ENCODE data around the gene IRAK2. TPM values are rescaled to one million over a fixed set of nuclear protein-coding genes. Genes with fewer than 3 reads are reported as not detected.

IRAK2 gene
- total RNA-seq, 2 donors from 2014 or later, result 0.99 to 3.9 TPM

- Histone ChIP-seq H3K27me3 (no peaks in the 10 kb centered on the region), H3K27ac (no peak overlapping the region), H3K4me1 (peaks cover 43% of the 10 kb centered on the region), H3K4me3 (no peak overlapping the region), H3K36me3 (replicated peaks in 1 of 2; ENCODE audit: insufficient read depth in 1 of 2, low read depth in 2 of 2) (peaks cover 2 to 4% of the 10 kb centered on the region in 2 donors), H3K9me3 (no peaks in the 10 kb centered on the region)
- DNase-seq (peak; percentile 9 to 73 (median 29)), ATAC-seq (peak; percentile 50)
- WGBS, 2 donors, result 21 to 25% methylated on average over 3 of the region's 3 CpGs
- TF ChIP-seq POLR2A (IDR thresholded peaks at IDR 0.05) (no peak), CTCF (IDR thresholded peaks at IDR 0.05) (no peak)
- intact Hi-C loops (cut with DNase I), result no loop called here
Measured at GRCh38 chr3:10253731-10254130, 89.0 kb downstream of the IRAK2 start.

GRCh38 chr3:10255835-10256234 lies 91.1 kb downstream of the IRAK2 start:
- WGBS, 2 donors, result 87 to 89% methylated on average over 7 of the region's 7 CpGs
- no peak overlapping the region for H3K4me3 ChIP-seq
- DNase-seq (no peak), ATAC-seq (no peak)
- H3K27me3 ChIP-seq, result no peaks in the 10 kb centered on the region
- TF ChIP-seq POLR2A (IDR thresholded peaks at IDR 0.05) (no peak), CTCF (IDR thresholded peaks at IDR 0.05) (no peak)
- H3K9me3 ChIP-seq, result no peaks in the 10 kb centered on the region
- H3K36me3 ChIP-seq (replicated peaks in 1 of 2; ENCODE audit: insufficient read depth in 1 of 2, low read depth in 2 of 2), result peaks cover 4% of the 10 kb centered on the region in 2 donors
- no peak overlapping the region for H3K27ac ChIP-seq
- peaks cover 30% of the 10 kb centered on the region for H3K4me1 ChIP-seq
- intact Hi-C loops (cut with DNase I), result no loop called here

GRCh38 chr3:10259036-10259435 lies 94.3 kb downstream of the IRAK2 start:
- H3K4me3 ChIP-seq, result no peak overlapping the region
- no peak for TF ChIP-seq POLR2A (IDR thresholded peaks at IDR 0.05)
- TF ChIP-seq CTCF (IDR thresholded peaks at IDR 0.05), result no peak
- no peak overlapping the region for H3K27ac ChIP-seq
- H3K36me3 ChIP-seq (replicated peaks in 1 of 2; ENCODE audit: insufficient read depth in 1 of 2, low read depth in 2 of 2), result peaks cover 4 to 7% of the 10 kb centered on the region in 2 donors
- H3K9me3 ChIP-seq, result no peaks in the 10 kb centered on the region
- no peak for DNase-seq
- intact Hi-C loops (cut with DNase I), result no loop called here
- no peak for ATAC-seq
- peaks cover 27% of the 10 kb centered on the region for H3K4me1 ChIP-seq
- H3K27me3 ChIP-seq, result no peaks in the 10 kb centered on the region
- WGBS, 2 donors, result 92 to 99% methylated on average over 7 of the region's 7 CpGs

- Histone ChIP-seq H3K4me1 (peaks cover 24% of the 10 kb centered on the region), H3K36me3 (replicated peaks in 1 of 2; ENCODE audit: insufficient read depth in 1 of 2, low read depth in 2 of 2) (peaks cover 4 to 7% of the 10 kb centered on the region in 2 donors), H3K27ac (no peak overlapping the region), H3K27me3 (no peaks in the 10 kb centered on the region), H3K4me3 (no peak overlapping the region), H3K9me3 (no peaks in the 10 kb centered on the region)
- WGBS, 2 donors, result 83 to 88% methylated on average over 4 of the region's 4 CpGs
- ATAC-seq (no peak), DNase-seq (no peak)
- TF ChIP-seq CTCF (IDR thresholded peaks at IDR 0.05) (no peak), POLR2A (IDR thresholded peaks at IDR 0.05) (no peak)
- intact Hi-C loops (cut with DNase I), result no loop called here
Measured at GRCh38 chr3:10259798-10260197, 95.1 kb downstream of the IRAK2 start.

DNA sequence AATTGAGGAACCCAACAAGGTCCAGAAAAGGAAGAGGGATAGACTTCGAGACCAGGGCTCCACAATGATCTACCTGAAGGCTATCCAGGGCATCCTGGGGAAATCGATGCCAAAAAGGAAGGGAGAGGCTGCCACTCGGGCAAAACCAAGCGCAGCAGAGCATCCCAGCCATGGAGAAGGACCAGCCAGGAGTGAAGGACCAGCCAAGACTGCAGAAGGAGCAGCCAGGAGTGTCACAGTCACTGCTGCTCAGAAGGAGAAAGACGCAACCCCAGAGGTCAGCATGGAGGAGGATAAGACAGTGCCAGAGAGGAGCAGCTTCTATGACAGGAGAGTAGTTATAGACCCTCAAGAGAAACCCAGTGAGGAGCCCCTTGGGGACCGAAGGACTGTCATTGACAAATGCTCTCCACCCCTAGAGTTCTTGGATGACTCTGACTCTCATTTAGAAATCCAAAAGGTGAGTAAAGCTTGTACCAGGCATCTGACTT lies 95.5 kb downstream of the IRAK2 start:
- TF ChIP-seq POLR2A (IDR thresholded peaks at IDR 0.05) (no peak), CTCF (IDR thresholded peaks at IDR 0.05) (no peak)
- H3K4me3 ChIP-seq, result no peak overlapping the region
- intact Hi-C loops (cut with DNase I), result no loop called here
- H3K4me1 ChIP-seq, result peaks cover 24% of the 10 kb centered on the region
- DNase-seq (no peak), ATAC-seq (no peak)
- H3K27ac ChIP-seq, result no peak overlapping the region
- no peaks in the 10 kb centered on the region for H3K9me3 ChIP-seq
- peaks cover 4 to 7% of the 10 kb centered on the region in 2 donors for H3K36me3 ChIP-seq (replicated peaks in 1 of 2; ENCODE audit: insufficient read depth in 1 of 2, low read depth in 2 of 2)
- WGBS, 2 donors, result 92 to 93% methylated on average over 6 of the region's 6 CpGs
- H3K27me3 ChIP-seq, result no peaks in the 10 kb centered on the region

Measured in body of pancreas (tissue), 4 donors.